OCI-LY3 (cell line): ENCODE data around the gene IL17B.

Experiments
- H2AFZ ChIP-seq: fragments of 200-600, 300-600 bp; shearing (Covaris generic); 2 replicates; pipeline ENCODE4 v1.6.0; 2014; ENCODE audit warnings: antibody characterized with exemption, low read depth, low read length
- H3K27ac ChIP-seq: fragments of 200-600, 300-600 bp; sonication (generic); 2 replicates; pipeline ENCODE4 v1.5.1; 2014; ENCODE audit warnings: mild to moderate bottlenecking, low read length, moderate library complexity, mixed read lengths
- H3K27me3 ChIP-seq: fragments of 200-600, 300-600 bp; sonication (generic); 2 replicates; pipeline ENCODE4 v1.6.1; 2014; ENCODE audit warnings: low read depth, low read length, mixed read lengths
- H3K36me3 ChIP-seq: fragments of 200-600, 300-600 bp; sonication (generic); replicated peaks from 2 replicates; pipeline ENCODE3; 2014; ENCODE audit warnings: low read depth, low read length, mixed read lengths
- H3K4me1 ChIP-seq: fragments of 300-600, 200-600 bp; sonication (generic); 2 replicates; pipeline ENCODE4 v1.6.1; 2014; ENCODE audit warnings: low read length, mixed read lengths
- H3K4me2 ChIP-seq: fragments of 200-600, 300-600 bp; sonication (generic); 2 replicates; pipeline ENCODE4 v1.6.1; 2014; ENCODE audit warnings: low read length, mixed read lengths
- H3K4me3 ChIP-seq: fragments of 300-600, 200-600 bp; sonication (generic); 2 replicates; pipeline ENCODE4 v1.5.1; 2014; ENCODE audit warnings: antibody characterized with exemption, mild to moderate bottlenecking, low read length, moderate library complexity
- H3K79me2 ChIP-seq: fragments of 300-600, 200-600 bp; shearing (Covaris generic); 2 replicates; pipeline ENCODE4 v1.6.1; 2014; ENCODE audit warnings: mild to moderate bottlenecking, low read length, mixed read lengths
- H3K9ac ChIP-seq: fragments of 300-600, 200-600 bp; shearing (Covaris generic); 2 replicates; pipeline ENCODE4 v1.6.0; 2014; ENCODE audit warnings: mild to moderate bottlenecking, low read length, moderate library complexity
- H3K9me3 ChIP-seq: fragments of 200-600, 300-600 bp; shearing (Covaris generic); 2 replicates; pipeline ENCODE4 v1.6.1; 2014; ENCODE audit warnings: low read length, mixed read lengths; ENCODE audit not compliant: insufficient read depth
- H4K20me1 ChIP-seq: fragments of 200-600, 300-600 bp; sonication (generic); 2 replicates; pipeline ENCODE4 v1.6.1; 2016; ENCODE audit warnings: low read length, mixed read lengths; ENCODE audit not compliant: insufficient read depth
- EZH2phosphoT487 ChIP-seq: fragments of 200-600 bp; shearing (Covaris generic); IDR thresholded peaks from 2 replicates; pipeline ENCODE4 v1.6.1; 2018; ENCODE audit warnings: antibody characterized with exemption, mixed run types, low read depth
- TF ChIP-seq, protein P1 (sequence below): fragments of 200-600, 300-600 bp; sonication (generic); IDR thresholded peaks from 2 replicates; pipeline ENCODE4 v1.5.1; 2014; ENCODE audit warnings: antibody characterized with exemption, low read length, low read depth

IL17B gene

DNA sequence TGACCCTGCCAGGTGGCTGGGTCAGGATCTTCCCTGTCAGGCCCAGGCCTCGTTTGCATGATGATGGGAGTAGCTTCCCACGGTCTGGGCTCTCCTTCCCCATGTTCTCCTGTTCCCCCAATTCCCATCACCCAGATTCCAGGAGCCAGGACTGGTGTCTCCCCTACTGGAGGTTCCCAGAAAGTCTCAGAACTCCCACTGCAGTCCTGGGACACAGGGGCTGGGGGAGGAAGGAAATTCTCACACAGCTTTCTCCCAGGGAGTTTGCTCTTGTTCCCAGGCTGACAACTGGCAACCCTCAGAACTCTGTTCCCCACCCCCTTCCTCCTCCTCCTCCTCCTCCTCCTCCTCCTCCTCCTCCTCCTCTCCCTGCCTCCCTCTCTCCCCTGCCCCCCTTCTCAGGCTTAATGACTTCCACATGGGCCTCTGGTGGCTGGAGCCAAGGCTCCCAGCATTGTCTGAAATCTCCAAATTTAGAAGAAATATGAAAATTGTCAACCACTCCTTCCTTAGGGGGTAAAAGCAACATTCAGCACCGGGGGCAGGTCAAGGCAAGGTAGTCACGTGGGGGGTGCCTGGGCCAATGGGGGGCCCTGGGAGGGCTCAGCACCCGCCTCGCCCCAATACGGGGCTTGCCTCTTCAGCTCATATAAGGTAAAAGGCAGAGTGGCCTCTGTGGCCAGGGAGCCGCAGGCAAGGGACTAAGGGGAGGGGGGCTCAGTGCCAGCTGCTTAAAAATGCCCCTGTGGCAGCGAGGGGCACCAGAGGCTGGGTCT is 27.3 kb upstream of the IL17B start:
- Histone ChIP-seq H2AFZ (no peak overlapping the region), H3K9me3 (no peaks in the 10 kb centered on the region), H3K27me3 (no peaks in the 10 kb centered on the region), H3K4me1 (no peaks in the 10 kb centered on the region), H3K4me2 (no peak overlapping the region), H4K20me1 (no peaks in the 10 kb centered on the region), H3K36me3 (no peaks in the 10 kb centered on the region), H3K4me3 (no peak overlapping the region), H3K27ac (no peak overlapping the region), H3K9ac (no peak overlapping the region), H3K79me2 (no peaks in the 10 kb centered on the region)
- TF ChIP-seq, protein P1, sequence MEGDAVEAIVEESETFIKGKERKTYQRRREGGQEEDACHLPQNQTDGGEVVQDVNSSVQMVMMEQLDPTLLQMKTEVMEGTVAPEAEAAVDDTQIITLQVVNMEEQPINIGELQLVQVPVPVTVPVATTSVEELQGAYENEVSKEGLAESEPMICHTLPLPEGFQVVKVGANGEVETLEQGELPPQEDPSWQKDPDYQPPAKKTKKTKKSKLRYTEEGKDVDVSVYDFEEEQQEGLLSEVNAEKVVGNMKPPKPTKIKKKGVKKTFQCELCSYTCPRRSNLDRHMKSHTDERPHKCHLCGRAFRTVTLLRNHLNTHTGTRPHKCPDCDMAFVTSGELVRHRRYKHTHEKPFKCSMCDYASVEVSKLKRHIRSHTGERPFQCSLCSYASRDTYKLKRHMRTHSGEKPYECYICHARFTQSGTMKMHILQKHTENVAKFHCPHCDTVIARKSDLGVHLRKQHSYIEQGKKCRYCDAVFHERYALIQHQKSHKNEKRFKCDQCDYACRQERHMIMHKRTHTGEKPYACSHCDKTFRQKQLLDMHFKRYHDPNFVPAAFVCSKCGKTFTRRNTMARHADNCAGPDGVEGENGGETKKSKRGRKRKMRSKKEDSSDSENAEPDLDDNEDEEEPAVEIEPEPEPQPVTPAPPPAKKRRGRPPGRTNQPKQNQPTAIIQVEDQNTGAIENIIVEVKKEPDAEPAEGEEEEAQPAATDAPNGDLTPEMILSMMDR, result no peak
- TF ChIP-seq EZH2phosphoT487, result no peak

- H4K20me1 ChIP-seq, result no peaks in the 10 kb centered on the region
- no peak overlapping the region for H2AFZ ChIP-seq
- H3K9me3 ChIP-seq, result no peaks in the 10 kb centered on the region
- no peak overlapping the region for H3K4me3 ChIP-seq
- H3K79me2 ChIP-seq, result no peaks in the 10 kb centered on the region
- TF ChIP-seq, protein P1, result no peak
- H3K9ac ChIP-seq, result no peak overlapping the region
- H3K27me3 ChIP-seq, result no peaks in the 10 kb centered on the region
- no peak overlapping the region for H3K27ac ChIP-seq
- no peaks in the 10 kb centered on the region for H3K36me3 ChIP-seq
- H3K4me1 ChIP-seq, result no peaks in the 10 kb centered on the region
- no peak overlapping the region for H3K4me2 ChIP-seq
These were observed 26.6 kb upstream of the IL17B start for GRCh38 chr5:149405550-149406202.

- TF ChIP-seq EZH2phosphoT487, result no peak
- TF ChIP-seq, protein P1, result no peak
- Histone ChIP-seq H3K9ac (no peak overlapping the region), H3K36me3 (no peaks in the 10 kb centered on the region), H3K4me3 (no peak overlapping the region), H3K27me3 (no peaks in the 10 kb centered on the region), H2AFZ (no peak overlapping the region), H4K20me1 (no peaks in the 10 kb centered on the region), H3K4me1 (no peaks in the 10 kb centered on the region), H3K79me2 (no peaks in the 10 kb centered on the region), H3K4me2 (no peak overlapping the region), H3K9me3 (no peaks in the 10 kb centered on the region), H3K27ac (no peak overlapping the region)
These were observed 25.9 kb upstream of the IL17B start for GRCh38 chr5:149404746-149405549.
